Activated B cell treated with CpG ODN at 0.5 μM for 24 hours (primary cell): ENCODE data around the gene UQCC2. TPM values are rescaled to one million over a fixed set of nuclear protein-coding genes. Genes with fewer than 3 reads are reported as not detected.

Experiments used
- ATAC-seq: fragments of 200-7000 bp; cut with Tn5 transposase; one replicate; pipeline ENCODE4 v1.10.0; 2021; ENCODE audit warnings: low read depth, mild to moderate bottlenecking, moderate library complexity
- CTCF ChIA-PET: fragments of 350-600 bp; sonication (Branson Sonifier 250); formaldehyde crosslinking; loops from one replicate; lab custom pipeline; 2021; ENCODE audit warnings: antibody characterized with exemption; lab: Charles Lee
- POLR2A ChIA-PET: fragments of 350-600 bp; sonication (Branson Sonifier 250); formaldehyde crosslinking; loops from one replicate; lab custom pipeline; 2021; ENCODE audit warnings: antibody characterized with exemption; lab: Charles Lee
- DNase-seq: peaks from one replicate; pipeline ENCODE4 v3.0.0; 2022
- H3K27ac Mint-ChIP-seq: one replicate; pipeline ENCODE4 v1.8.0; 2020; ENCODE audit warnings: mixed read lengths
- H3K27me3 Mint-ChIP-seq: one replicate; pipeline ENCODE4 v1.8.0; 2021; ENCODE audit warnings: mixed read lengths
- H3K36me3 Mint-ChIP-seq: one replicate; pipeline ENCODE4 v1.8.0; 2021; ENCODE audit warnings: low read depth, mixed read lengths
- H3K4me1 Mint-ChIP-seq: one replicate; pipeline ENCODE4 v1.8.0; 2021; ENCODE audit warnings: mixed read lengths
- H3K4me3 Mint-ChIP-seq: one replicate; pipeline ENCODE4 v1.8.0; 2020; ENCODE audit warnings: mild to moderate bottlenecking, mixed read lengths
- H3K9me3 Mint-ChIP-seq: one replicate; pipeline ENCODE4 v1.8.0; 2020; ENCODE audit warnings: mixed read lengths
- CTCF ChIP-seq: fragments of 200-600 bp; IDR thresholded peaks from one replicate; pipeline ENCODE4 v1.8.0; 2022; ENCODE audit warnings: antibody characterized with exemption, mild to moderate bottlenecking
- intact Hi-C: fragments of 100-400 bp; cut with micrococcal nuclease; formaldehyde crosslinking; loops from one replicate; pipeline ENCODE4 v1.15.1; 2024
- total RNA-seq: library from RNA; stranded (reverse); gene quantifications from 2 replicates; pipeline ENCODE4 v1.2.3, GENCODE V29; 2022

The UQCC2 gene
- total RNA-seq, 1 donor from 2014 or later = 26.2 TPM

- POLR2A ChIA-PET = no interaction called here
- H3K27me3 Mint-ChIP-seq = no peaks in the 10 kb centered on the region
- ATAC-seq (no peak), DNase-seq (no peak)
- no peak for TF ChIP-seq CTCF
- H3K4me1 Mint-ChIP-seq = peaks cover 24% of the 10 kb centered on the region
- CTCF ChIA-PET = no interaction called here
- H3K36me3 Mint-ChIP-seq = peaks cover 86% of the 10 kb centered on the region
- no peak overlapping the region for H3K27ac Mint-ChIP-seq
- intact Hi-C loops = no loop called here
- no peaks in the 10 kb centered on the region for H3K9me3 Mint-ChIP-seq
- no peak overlapping the region for H3K4me3 Mint-ChIP-seq
Measured at GRCh38 chr6:33679761-33680160, 31.7 kb downstream of the UQCC2 start.

GRCh38 chr6:33678932-33679490, 32.5 kb downstream of the UQCC2 start:
- intact Hi-C loops = no loop called here
- peaks cover 24% of the 10 kb centered on the region for H3K4me1 Mint-ChIP-seq
- TF ChIP-seq CTCF = no peak
- peak overlapping the region; percentile 63 for H3K27ac Mint-ChIP-seq
- ATAC-seq (no peak), DNase-seq (no peak)
- no peaks in the 10 kb centered on the region for H3K9me3 Mint-ChIP-seq
- CTCF ChIA-PET = no interaction called here
- peaks cover 86% of the 10 kb centered on the region for H3K36me3 Mint-ChIP-seq
- POLR2A ChIA-PET = no interaction called here
- H3K27me3 Mint-ChIP-seq = no peaks in the 10 kb centered on the region
- H3K4me3 Mint-ChIP-seq = no peak overlapping the region

DNA sequence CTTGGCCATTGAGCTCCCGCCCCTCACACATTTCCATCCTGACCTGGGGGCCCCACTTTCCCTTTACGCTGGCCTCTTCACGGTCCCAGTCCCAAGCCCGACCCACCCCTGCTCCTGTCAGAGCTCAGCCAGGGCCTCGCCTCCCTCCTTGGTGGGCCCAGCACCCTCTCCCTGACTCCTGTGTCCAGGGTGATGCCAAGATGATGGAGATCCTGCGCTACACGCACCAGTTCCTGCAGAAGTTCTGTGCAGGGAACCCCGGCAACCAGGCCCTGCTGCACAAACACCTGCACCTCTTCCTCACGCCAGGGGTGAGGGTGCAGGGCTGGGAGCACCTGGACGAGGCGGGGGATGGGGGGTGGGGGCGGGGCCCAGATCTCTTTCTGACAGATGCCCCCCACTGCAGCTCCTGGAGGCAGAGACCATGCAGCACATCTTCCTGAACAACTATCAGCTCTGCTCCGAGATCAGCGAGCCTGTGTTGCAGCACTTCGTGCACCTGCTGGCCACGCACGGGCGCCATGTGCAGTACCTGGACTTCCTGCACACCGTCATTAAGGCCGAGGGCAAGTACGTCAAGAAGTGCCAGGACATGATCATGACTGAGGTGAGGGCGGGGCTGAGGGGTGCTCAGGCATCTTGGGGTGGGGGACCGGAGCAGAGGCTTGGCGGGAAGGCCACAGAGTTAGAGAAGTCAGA, 33.1 kb downstream of the UQCC2 start:
- Mint-ChIP-seq H3K4me3 (no peak overlapping the region), H3K27ac (peak overlapping the region; percentile 63), H3K36me3 (peaks cover 85% of the 10 kb centered on the region), H3K9me3 (no peaks in the 10 kb centered on the region), H3K4me1 (peaks cover 24% of the 10 kb centered on the region), H3K27me3 (no peaks in the 10 kb centered on the region)
- POLR2A ChIA-PET = no interaction called here
- DNase-seq = no peak
- TF ChIP-seq CTCF = no peak
- CTCF ChIA-PET = no interaction called here
- intact Hi-C loops = no loop called here
- ATAC-seq = no peak

GRCh38 chr6:33677689-33678088, 33.8 kb downstream of the UQCC2 start:
- Mint-ChIP-seq H3K36me3 (peaks cover 88% of the 10 kb centered on the region), H3K4me1 (peaks cover 24% of the 10 kb centered on the region), H3K9me3 (no peaks in the 10 kb centered on the region), H3K4me3 (no peak overlapping the region), H3K27ac (no peak overlapping the region), H3K27me3 (no peaks in the 10 kb centered on the region)
- TF ChIP-seq CTCF = no peak
- intact Hi-C loops = no loop called here
- no peak for DNase-seq
- ATAC-seq = no peak
- ChIA-PET CTCF (no interaction called here), POLR2A (no interaction called here)

DNA sequence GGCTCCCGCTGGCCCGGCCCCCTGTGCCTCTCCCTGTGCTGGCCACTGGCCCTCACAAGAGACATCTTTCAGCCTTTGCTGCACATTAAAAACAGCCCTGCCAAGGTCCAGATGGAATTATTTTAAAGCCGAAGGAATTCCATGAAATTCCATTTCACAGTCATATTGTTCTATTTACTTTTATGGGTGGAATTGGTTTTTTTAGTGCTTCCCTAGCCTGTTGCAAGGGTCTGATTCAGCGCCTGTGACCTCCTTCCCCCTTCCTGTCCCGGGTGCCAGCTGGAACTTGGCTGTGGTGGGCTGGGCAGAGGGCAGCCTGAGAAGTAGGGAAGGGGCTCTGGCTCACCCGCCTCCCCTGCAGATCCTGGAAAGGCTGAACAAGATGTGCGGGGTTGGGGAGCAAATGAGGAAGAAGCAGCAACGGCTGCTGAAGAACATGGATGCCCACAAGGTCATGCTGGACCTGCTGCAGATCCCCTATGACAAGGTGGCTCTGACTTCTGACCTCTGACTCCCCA, 34.3 kb downstream of the UQCC2 start:
- H3K27ac Mint-ChIP-seq = no peak overlapping the region
- no peaks in the 10 kb centered on the region for H3K27me3 Mint-ChIP-seq
- H3K4me1 Mint-ChIP-seq = peaks cover 24% of the 10 kb centered on the region
- POLR2A ChIA-PET = no interaction called here
- ATAC-seq (no peak), DNase-seq (no peak)
- H3K36me3 Mint-ChIP-seq = peaks cover 85% of the 10 kb centered on the region
- no peak overlapping the region for H3K4me3 Mint-ChIP-seq
- CTCF ChIA-PET = no interaction called here
- no peak for TF ChIP-seq CTCF
- no peaks in the 10 kb centered on the region for H3K9me3 Mint-ChIP-seq
- intact Hi-C loops = no loop called here
